Fibroblast of lung (primary cell): ENCODE data around the gene CFAP73. TPM values are rescaled to one million over a fixed set of nuclear protein-coding genes. Genes with fewer than 3 reads are reported as not detected.

Experiments used
- DNase-seq, 2 donors: peaks; one replicate each; pipeline versions ENCODE4 v3.0.0 to v3.0.0-alpha.2; 2010; ENCODE audit warnings: low read depth in 2 of 2
- H2AFZ ChIP-seq: 2 replicates; pipeline ENCODE4 v1.5.1; 2012; ENCODE audit warnings: low read length, control low read depth, inconsistent platforms
- H3K27ac ChIP-seq: 2 replicates; pipeline ENCODE4 v1.5.1; 2011; ENCODE audit warnings: low read length, control low read depth; ENCODE audit not compliant: insufficient read depth
- H3K27me3 ChIP-seq: 2 replicates; pipeline ENCODE4 v1.5.1; 2011; ENCODE audit warnings: mild to moderate bottlenecking, low read length; ENCODE audit not compliant: control insufficient read depth, insufficient read depth
- H3K36me3 ChIP-seq: 2 replicates; pipeline ENCODE4 v1.5.1; 2011; ENCODE audit warnings: low read length; ENCODE audit not compliant: control insufficient read depth, insufficient read depth
- H3K4me1 ChIP-seq: 2 replicates; pipeline ENCODE4 v1.5.1; 2011; ENCODE audit warnings: low read length; ENCODE audit not compliant: control insufficient read depth, insufficient read depth; ENCODE audit errors: extremely low read depth
- H3K4me2 ChIP-seq: 2 replicates; pipeline ENCODE4 v1.5.1; 2011; ENCODE audit warnings: low read length, control low read depth; ENCODE audit not compliant: insufficient read depth; ENCODE audit errors: extremely low read depth
- H3K4me3 ChIP-seq, 4 experiments: fragments of 200-600 bp in 1 of 4; sonication (generic) in 1 of 4; replicated peaks in 1 of 4; 2 replicates each; pipeline ENCODE4 v1.5.1; 2011 to 2016; ENCODE audit warnings: low read length in 4 of 4, low read depth in 3 of 4, mild to moderate bottlenecking in 3 of 4, control low read depth in 2 of 4, inconsistent platforms in 1 of 4, mixed read lengths in 1 of 4; ENCODE audit not compliant: insufficient read depth in 1 of 4; ENCODE audit errors: control extremely low read depth in 1 of 4
- H3K79me2 ChIP-seq: 2 replicates; pipeline ENCODE4 v1.5.1; 2012; ENCODE audit warnings: mild to moderate bottlenecking, low read length, inconsistent platforms; ENCODE audit not compliant: control insufficient read depth, insufficient read depth
- H3K9ac ChIP-seq: 2 replicates; pipeline ENCODE4 v1.5.1; 2011; ENCODE audit warnings: mild to moderate bottlenecking, low read length, control low read depth; ENCODE audit not compliant: insufficient read depth
- H3K9me3 ChIP-seq: 2 replicates; pipeline ENCODE4 v1.5.1; 2012; ENCODE audit warnings: low read depth, low read length; ENCODE audit not compliant: control insufficient read depth, insufficient read depth
- H4K20me1 ChIP-seq: 2 replicates; pipeline ENCODE4 v1.5.1; 2011; ENCODE audit warnings: low read length; ENCODE audit not compliant: control insufficient read depth, insufficient read depth; ENCODE audit errors: extremely low read depth
- CTCF ChIP-seq, 2 donors: IDR thresholded peaks in 1 of 2; conservative IDR thresholded peaks in 1 of 2; 1 replicate in 1 of 2; 2 replicates in 1 of 2; pipeline ENCODE4 v1.5.1; 2011 to 2012; ENCODE audit warnings: low read length in 2 of 2, control low read depth in 1 of 2, inconsistent platforms in 1 of 2, low read depth in 1 of 2, mild to moderate bottlenecking in 1 of 2
- EZH2 ChIP-seq: IDR thresholded peaks from 2 replicates; pipeline ENCODE4 v1.5.1; 2012; ENCODE audit warnings: low read length, control low read depth, mild to moderate bottlenecking; ENCODE audit errors: missing control alignments
- polyA plus RNA-seq, 2 donors: library from polyadenylated mRNA; depleted of rRNA in 1 of 2; stranded (reverse) in 1 of 2; unstranded in 1 of 2; fragments of >200 nt; gene quantifications; 2 replicates each; pipeline ENCODE4 v1.2.1, GENCODE V29; 2011 to 2012; ENCODE audit warnings: missing spikeins in 1 of 2
- total RNA-seq: library from RNA; depleted of rRNA; stranded (reverse); fragments of >200 nt; gene quantifications from 2 replicates; pipeline ENCODE4 v1.2.1, GENCODE V29; 2014

Gene CFAP73
- total and polyA plus RNA-seq, 2 donors (not counting 1 experiment from before 2014, with no cell fraction given), result not detected

DNA sequence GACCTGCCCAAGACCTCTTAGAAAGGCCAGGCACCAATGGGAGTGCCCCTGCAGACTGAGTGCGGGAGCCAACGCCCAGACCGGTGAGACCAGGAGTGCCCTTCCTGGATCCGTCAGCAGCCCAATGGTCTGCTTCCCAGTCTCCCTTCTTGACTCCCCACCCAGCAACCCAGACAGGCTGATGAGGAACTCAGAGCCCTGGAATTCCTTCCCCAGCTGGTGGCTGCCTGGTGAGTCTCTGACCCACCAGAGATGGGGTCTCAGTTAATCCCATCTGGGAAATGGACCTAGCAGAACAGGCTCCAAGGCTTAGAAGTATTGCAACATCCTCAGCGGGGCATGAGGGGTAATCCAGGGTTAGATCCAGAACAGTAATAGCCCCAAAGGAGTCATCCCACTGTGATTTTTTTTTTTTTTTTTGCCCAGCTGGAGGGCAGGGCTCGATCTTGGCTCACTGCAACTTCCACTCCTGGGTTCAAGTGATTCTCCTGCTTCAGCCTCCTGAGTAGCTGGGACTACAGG, 12.5 kb upstream of the CFAP73 start:
- Histone ChIP-seq H3K9me3 (no peaks in the 10 kb centered on the region), H3K79me2 (no peaks in the 10 kb centered on the region), H2AFZ (no peak overlapping the region), H3K4me3 (no peak overlapping the region), H3K27ac (no peak overlapping the region), H3K4me2 (no peak overlapping the region), H3K27me3 (no peaks in the 10 kb centered on the region), H3K36me3 (no peaks in the 10 kb centered on the region), H3K4me1 (no peaks in the 10 kb centered on the region), H3K9ac (no peak overlapping the region), H4K20me1 (no peaks in the 10 kb centered on the region)
- TF ChIP-seq EZH2 (no peak), CTCF (conservative IDR thresholded peaks at IDR 0.05 in 1 of 2, IDR thresholded peaks at IDR 0.05 in 1 of 2; ENCODE audit: low read depth in 1 of 2, low read length in 2 of 2) (no peak)
- DNase-seq, result no peak

DNA sequence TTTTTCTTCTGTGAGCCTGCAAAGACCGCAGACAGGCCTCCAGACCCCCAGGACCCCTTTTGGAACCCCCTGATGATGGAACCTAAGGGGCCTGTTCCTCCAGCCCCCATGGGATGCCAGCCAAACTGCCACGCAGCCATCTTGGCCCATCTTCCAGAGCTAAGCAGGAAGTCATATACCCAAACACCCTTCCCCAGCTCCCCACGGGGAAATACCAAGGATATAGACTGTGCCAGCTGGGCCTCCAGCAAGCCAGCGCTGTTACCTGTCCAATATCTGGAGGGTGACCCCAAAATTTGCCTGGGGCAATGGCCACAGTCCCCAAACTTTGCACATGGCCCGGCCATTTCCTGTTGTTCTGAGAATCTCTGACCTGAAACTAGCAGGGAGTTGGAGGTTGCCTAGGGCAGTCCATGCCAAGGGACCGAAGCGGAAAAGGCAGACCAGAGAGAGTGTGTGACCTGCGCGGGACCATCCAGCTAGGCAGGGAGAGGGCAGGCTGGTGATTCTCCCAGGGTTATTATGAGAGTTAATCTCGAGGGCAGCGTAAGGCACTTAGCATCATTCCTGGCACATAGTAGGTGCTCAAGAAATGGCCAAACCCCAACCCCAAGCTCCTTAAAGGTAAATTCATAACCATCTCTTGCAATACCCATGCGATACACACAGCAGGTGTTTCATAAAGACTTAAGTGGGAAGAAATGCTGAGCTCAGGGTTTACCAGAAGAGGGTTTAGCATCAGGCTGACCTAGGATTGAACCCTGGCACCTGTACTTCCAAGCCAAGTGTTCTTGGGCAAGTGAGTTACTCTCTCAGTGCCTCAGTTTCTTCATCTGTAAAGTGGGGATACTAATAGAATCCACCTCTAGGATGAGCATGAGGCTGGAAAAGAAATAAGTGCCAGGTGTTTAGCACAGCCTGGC, 11.4 kb upstream of the CFAP73 start:
- no peak overlapping the region for H3K4me3 ChIP-seq
- no peak overlapping the region for H3K27ac ChIP-seq
- DNase-seq, result no peak
- H3K9me3 ChIP-seq, result no peaks in the 10 kb centered on the region
- H4K20me1 ChIP-seq, result no peaks in the 10 kb centered on the region
- H3K36me3 ChIP-seq, result no peaks in the 10 kb centered on the region
- H3K27me3 ChIP-seq, result no peaks in the 10 kb centered on the region
- H3K4me2 ChIP-seq, result no peak overlapping the region
- no peaks in the 10 kb centered on the region for H3K4me1 ChIP-seq
- TF ChIP-seq EZH2 (no peak), CTCF (conservative IDR thresholded peaks at IDR 0.05 in 1 of 2, IDR thresholded peaks at IDR 0.05 in 1 of 2; ENCODE audit: low read depth in 1 of 2, low read length in 2 of 2) (no peak)
- no peak overlapping the region for H2AFZ ChIP-seq
- H3K9ac ChIP-seq, result no peak overlapping the region
- H3K79me2 ChIP-seq, result no peaks in the 10 kb centered on the region

- no peaks in the 10 kb centered on the region for H3K79me2 ChIP-seq
- H3K4me3 ChIP-seq, result no peak overlapping the region
- H3K4me1 ChIP-seq, result no peaks in the 10 kb centered on the region
- DNase-seq, result no peak
- no peaks in the 10 kb centered on the region for H3K9me3 ChIP-seq
- H3K36me3 ChIP-seq, result no peaks in the 10 kb centered on the region
- H3K27ac ChIP-seq, result no peak overlapping the region
- TF ChIP-seq EZH2 (no peak), CTCF (conservative IDR thresholded peaks at IDR 0.05 in 1 of 2, IDR thresholded peaks at IDR 0.05 in 1 of 2; ENCODE audit: low read depth in 1 of 2, low read length in 2 of 2) (no peak)
- H2AFZ ChIP-seq, result no peak overlapping the region
- no peak overlapping the region for H3K9ac ChIP-seq
- no peak overlapping the region for H3K4me2 ChIP-seq
- H4K20me1 ChIP-seq, result no peaks in the 10 kb centered on the region
- no peaks in the 10 kb centered on the region for H3K27me3 ChIP-seq
These were observed 10.7 kb upstream of the CFAP73 start for GRCh38 chr12:113138826-113139225.
